Breast epithelium (tissue), 3 donors: ENCODE data around the gene IREB2.

ENCODE experiments used
- CTCF ChIP-seq, 3 donors: fragments of 450-650 bp; IDR thresholded peaks; one replicate each; pipeline ENCODE4 v1.5.1; 2016 to 2017; ENCODE audit warnings: antibody characterized with exemption in 3 of 3, mild to moderate bottlenecking in 3 of 3, moderate library complexity in 3 of 3
- POLR2A ChIP-seq: fragments of 450-650 bp; IDR thresholded peaks from one replicate; pipeline ENCODE4 v1.6.1; 2016; ENCODE audit warnings: antibody characterized with exemption, mild to moderate bottlenecking, moderate library complexity
- POLR2AphosphoS5 ChIP-seq, 3 donors: sonication (generic); formaldehyde crosslinking; IDR thresholded peaks; one replicate each; pipeline ENCODE4 v1.6.1; 2017; ENCODE audit warnings: antibody characterized with exemption in 3 of 3

GRCh38 chr15:78452485-78452884, 14.5 kb downstream of the IREB2 start:
- TF ChIP-seq CTCF (IDR thresholded peaks at IDR 0.05), result no peak
- no peak for TF ChIP-seq POLR2AphosphoS5 (IDR thresholded peaks at IDR 0.05)
- no peak for TF ChIP-seq POLR2A
